OCI-M2 (cell line): ENCODE results near the gene GSG1.
"Not testable (repeated sequence)": the region's sequence is repeated elsewhere in the genome, so short reads cannot be mapped to it uniquely, and the experiment has no call there.

Experiments used
- DNase-seq: peaks from one replicate; lab custom pipeline; 2025; ENCODE audit not compliant: unreplicated experiment; lab: John Stamatoyannopoulos, UW

GSG1 gene

DNA sequence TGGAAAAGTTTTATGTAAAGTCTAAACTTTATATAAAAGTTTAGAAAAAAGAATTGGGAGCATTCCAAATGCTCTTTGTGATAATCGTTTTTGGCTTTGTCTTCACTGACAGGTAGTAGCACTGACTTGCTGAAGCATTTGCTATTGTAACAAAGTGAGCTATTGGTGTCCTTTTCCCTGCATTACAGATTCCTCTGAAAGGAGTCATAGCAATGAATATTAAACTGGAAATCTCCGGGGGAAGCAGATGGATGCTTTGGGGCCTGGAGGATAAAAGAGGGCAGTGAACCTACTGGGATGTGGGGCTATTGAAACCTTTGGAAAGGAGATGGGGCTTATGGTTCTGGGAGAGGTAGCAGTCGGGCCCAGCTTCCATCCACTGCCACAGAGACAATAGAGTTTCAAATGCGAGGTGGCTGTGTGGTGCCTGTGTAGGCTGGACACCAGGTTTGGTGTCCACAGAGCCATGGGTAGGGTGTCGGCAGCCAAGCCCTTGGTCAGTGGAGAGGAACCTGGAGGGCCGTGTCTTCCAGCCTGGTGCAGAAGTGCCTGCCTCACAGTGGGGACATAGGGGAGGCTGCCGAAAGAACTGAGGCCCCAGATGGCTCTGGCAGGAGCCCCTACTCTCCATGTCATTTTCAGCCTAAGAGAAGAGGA is 10.1 kb downstream of the GSG1 start:
- DNase-seq: no peak

- no peak for DNase-seq
These were observed 11.6 kb downstream of the GSG1 start for GRCh38 chr12:13091832-13092231.

- no peak for DNase-seq
These were observed 13.4 kb downstream of the GSG1 start for GRCh38 chr12:13090054-13090453.

- no peak for DNase-seq
These were observed 15.0 kb downstream of the GSG1 start for GRCh38 chr12:13088496-13088895.

GRCh38 chr12:13087766-13088165 is 15.7 kb downstream of the GSG1 start:
- no peak for DNase-seq

DNA sequence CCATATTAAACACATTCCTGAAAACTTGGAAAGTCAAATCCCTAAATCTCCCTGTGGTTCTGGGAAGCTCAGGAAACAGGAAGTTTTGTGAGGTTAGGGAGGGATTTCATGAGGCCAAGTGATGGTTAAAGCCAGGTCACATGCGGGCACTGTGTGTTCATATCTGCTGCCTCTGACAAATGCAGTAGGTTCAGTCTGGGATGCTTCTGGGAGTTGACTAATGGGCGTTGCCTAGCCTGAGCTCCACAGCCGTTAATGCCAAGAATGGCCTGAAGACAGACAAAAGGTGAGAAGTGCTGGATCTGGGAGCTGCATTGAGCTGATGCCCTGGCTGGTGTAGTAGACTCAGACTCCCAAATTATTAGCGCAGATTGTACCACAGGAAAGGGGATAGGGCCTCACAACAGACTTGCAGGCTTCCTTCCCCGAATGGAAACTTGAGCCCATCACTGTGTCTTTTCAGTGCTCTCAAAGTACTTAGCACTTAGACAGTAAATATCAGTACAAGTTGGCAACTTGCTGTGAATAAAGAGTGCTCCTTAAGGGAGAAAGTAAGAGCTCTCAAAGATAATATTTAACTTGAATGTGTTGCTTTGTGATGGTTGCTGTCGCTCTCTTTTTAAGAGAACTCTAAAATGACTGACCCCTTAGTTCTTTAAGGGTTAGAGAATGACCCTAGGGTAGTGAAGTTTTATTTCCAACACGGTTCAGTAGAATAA is 17.3 kb downstream of the GSG1 start:
- no peak for DNase-seq

- no peak for DNase-seq
These were observed 18.4 kb downstream of the GSG1 start for GRCh38 chr12:13084898-13085640.

DNA sequence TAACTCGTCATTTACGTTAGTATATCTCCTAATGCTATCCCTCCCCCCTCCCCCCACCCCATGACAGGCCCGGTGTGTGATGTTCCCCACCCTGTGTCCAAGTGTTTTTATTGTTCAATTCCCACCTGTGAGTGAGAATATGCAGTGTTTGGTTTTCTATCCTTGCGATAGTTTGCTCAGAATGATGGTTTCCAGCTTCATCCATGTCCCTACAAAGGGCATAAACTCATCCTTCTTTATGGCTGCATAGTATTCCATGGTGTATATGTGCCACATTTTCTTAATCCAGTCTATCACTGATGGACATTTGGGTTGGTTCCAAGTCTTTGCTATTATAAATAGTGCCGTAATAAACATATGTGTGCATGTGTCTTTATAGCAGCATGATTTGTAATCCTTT is 19.8 kb downstream of the GSG1 start:
- DNase-seq: not testable (repeated sequence)

DNA sequence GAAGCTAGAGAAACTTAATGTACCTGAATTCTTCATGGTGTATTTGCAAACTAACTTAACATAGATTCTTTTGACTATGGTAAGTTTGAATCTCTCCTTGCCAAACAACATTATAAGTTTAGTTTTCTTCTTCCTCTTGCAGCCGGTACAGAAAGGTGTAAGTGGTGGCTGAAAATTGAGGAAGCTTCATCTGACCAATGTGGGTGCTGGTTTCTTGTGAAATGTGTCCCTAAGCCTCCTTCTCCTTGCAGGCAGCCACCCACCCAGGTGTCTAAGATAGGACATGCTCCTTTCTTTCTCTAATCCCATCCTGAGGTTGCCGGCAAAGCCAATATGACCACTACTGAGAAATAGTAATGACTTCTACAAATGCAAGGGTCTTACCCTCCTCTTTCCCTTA is 20.6 kb downstream of the GSG1 start:
- DNase-seq: no peak

DNA sequence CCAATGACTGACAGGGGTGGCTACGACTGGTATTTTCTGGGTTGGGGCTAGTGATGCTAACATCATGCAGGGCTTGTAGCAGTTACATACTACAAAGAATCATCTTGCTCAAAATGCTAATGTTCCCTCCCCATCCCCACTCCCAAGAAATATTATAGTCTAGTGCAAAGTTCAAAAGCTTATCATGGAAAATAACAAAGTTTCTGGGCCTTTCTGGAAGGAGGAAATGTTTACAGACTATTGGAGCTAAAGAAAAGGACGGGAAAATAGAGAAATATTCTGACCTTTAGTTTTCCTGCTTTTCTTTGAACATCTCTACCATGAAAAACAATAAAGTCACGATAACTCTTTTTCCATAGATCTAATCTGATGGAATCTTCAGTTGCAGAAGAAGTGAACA is 23.2 kb downstream of the GSG1 start:
- no peak for DNase-seq

- no peak for DNase-seq
These were observed 24.0 kb downstream of the GSG1 start for GRCh38 chr12:13079440-13079906.

- DNase-seq: no peak
These were observed 27.5 kb downstream of the GSG1 start for GRCh38 chr12:13075786-13076570.

DNA sequence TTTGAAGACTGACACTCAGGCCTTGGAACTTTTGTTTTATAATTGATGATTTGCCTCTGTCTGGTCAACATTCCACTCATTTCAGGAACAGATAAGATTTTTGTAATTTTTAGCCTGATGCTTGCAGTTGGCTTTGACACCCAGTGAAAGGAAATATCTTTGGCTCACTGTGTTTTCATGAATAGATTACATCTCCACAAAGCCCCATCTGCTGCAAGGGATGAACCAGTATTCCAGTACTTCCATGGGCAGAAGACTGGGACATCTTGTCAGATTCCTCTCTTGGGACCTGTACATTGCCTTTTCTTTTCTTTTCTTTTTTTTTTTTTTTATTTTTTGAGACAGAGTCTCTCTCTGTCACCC is 28.4 kb downstream of the GSG1 start:
- no peak for DNase-seq

GRCh38 chr12:13074396-13075117 is 28.9 kb downstream of the GSG1 start:
- no peak for DNase-seq

GRCh38 chr12:13073173-13073572 is 30.3 kb downstream of the GSG1 start:
- DNase-seq: no peak

DNA sequence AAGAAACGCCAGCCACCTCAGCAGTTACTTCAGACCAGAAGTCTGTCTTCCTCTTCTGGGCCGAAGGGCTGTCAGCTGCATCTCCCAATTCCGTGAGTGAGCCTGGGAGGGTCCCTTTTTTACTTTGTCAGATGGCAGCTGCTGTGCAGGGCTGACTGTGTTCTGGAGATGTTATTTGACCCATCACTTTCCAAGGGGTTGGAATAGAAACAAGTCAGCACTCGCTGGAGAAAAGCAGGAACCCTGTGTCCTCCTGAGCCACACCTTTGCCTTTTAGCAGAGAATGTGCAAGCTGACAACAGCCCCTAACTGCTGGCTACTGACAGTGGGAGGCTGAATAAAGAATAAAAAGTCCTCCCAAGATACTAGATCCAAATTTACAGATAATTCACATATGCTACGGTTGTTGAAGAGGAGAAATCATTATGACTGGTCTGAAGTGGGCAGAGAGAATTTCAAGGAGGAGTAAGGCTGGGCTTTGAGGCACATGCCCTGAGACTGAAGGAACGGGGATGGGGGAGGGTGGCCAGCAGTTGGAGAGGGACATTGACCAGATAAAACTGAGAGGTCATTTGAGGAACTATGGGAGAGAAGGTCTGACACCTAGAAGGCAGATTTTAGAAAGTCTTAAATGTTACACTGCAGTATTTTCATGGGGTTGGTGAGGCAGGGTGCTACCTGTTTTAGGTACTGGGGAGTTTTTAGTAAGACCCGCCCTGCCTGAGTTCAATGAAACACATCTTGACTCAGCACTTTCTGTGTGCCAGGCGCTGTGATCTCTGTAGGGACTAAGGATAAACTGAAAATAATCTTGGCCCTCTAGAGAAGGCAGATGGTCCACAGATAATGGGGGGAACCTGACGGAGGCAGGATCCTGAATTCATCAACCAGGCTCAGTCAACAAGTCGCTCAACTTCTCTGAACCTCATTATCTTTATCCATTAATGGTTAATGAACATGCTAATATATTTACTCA is 31.9 kb downstream of the GSG1 start:
- no peak for DNase-seq

- no peak for DNase-seq
These were observed 34.1 kb downstream of the GSG1 start for GRCh38 chr12:13069380-13069779.

DNA sequence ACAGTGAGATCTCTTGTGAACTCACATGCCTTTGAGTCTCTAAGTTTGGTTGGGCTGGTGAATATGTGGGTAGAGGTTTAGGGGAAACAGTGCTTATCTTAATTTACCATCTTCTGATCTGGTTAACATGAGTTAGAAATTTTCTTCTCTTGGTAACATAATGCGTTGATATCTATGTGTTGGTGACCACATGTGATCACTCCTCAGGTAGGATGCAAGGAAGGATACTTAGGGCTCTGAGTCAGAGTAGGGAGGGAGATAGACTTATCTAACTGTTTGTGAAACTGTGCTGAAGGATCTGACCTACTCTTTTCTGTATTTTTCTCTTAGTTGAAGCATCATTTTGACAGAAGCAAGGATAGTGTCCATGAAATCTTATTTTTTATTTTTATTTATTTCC is 36.1 kb downstream of the GSG1 start:
- DNase-seq: no peak

DNA sequence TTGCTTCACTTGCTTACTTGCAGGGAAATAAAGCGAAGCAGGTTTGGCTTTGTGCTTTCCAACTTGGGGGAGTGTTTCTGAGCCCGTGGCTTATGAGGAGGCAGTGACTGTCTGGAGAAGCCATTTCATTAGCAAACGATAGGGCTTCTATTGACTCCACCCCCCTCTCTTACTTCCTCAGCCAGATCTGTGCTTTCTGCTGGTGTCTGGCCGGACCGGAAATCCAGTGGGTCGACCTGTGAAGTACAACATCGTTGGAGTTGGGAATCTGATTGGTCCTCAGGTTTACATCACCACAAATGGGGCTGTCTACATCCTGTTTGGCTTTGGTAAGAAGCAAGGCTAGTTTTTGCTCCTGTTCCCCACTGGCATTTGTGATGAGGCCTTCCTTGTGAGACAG is 37.0 kb downstream of the GSG1 start:
- no peak for DNase-seq

DNA sequence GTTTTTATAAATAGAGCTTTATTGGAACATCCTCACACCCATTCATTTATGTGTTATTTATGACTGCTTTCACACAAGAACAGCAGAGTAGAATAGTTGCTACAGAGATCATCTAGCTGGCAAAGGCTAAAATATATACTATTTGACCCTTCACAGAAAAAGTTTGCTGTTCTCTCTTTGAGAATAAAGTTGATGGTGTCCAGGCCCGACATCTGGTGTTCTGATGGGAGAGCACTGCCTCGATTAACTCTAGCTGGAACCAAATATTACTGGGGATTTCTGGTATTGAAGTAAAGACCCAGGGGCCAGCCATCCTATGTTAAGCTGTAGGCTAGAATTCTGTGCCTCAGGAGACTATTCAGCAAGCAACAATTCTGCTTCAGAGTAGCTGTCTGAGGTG is 37.5 kb downstream of the GSG1 start:
- no peak for DNase-seq
